Measurements from ENCODE around the gene SYT8. TPM values are rescaled to one million over a fixed set of nuclear protein-coding genes. Genes with fewer than 3 reads are reported as not detected.

SYT8 gene
- total RNA-seq, 2 donors from 2014 or later: 0.75 to 4.6 TPM

DNA sequence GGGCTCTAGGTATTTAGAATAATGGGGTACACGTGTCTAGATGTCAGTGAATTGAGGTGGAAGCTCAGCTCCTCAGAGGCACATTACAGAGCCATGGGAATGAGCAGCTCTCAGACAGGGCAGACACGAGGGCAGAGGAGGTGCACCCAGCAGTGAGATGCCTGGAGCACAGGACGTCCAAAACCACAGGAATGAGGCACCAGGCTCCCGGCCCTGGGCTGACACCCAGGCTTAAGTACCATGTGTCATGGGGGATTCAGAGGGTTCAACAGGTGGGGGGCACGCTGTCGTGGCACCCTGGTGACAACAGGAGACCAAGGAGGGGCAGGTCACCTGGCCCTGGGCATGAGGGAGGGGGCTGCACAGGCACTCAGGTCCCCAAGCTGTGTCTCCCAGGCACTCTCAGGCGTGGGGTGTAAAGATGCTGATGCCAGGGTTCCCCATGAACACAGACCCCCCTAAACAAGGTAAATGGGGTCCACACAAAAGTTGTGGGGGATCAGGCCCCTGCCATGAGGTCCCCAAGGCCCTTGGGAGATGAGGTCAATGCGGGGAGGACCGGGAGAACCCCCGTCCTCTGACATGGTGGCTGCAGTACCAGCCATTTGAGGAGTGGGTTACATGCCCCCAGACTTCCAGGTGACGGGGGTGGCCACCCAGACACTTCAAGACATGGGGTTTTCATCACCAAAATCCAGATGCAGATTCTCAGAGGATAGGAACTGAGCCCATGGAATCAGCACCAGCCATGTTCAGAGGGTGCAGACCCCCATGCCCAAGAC is 5.6 kb upstream of the SYT8 start:
- intact Hi-C loops (cut with DNase I, micrococcal nuclease): no loop called here
- no peak for ATAC-seq
- DNase-seq: no peak

DNA sequence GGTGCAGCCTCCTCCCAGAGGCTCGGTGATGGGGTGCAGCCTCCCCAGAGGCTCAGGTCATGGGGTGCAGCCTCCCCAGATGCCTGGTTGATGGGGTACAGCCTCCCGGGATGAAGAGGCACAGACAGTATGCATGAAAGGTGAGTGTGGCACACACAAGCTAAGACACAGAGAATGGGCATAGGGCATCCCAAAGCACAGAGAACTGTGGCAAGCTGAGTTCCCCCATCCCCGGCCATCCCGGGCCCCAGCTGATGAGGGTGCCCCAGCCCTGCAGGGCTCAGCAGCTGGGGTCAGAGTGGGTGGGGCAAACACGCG is 4.8 kb upstream of the SYT8 start:
- intact Hi-C loops (cut with DNase I, micrococcal nuclease): loop anchor here (5.0 to 10.0 kb wide), 3 partner anchors 138 to 325 kb away; no protein-coding TSS in a partner anchor
- no peak for ATAC-seq
- no peak for DNase-seq

DNA sequence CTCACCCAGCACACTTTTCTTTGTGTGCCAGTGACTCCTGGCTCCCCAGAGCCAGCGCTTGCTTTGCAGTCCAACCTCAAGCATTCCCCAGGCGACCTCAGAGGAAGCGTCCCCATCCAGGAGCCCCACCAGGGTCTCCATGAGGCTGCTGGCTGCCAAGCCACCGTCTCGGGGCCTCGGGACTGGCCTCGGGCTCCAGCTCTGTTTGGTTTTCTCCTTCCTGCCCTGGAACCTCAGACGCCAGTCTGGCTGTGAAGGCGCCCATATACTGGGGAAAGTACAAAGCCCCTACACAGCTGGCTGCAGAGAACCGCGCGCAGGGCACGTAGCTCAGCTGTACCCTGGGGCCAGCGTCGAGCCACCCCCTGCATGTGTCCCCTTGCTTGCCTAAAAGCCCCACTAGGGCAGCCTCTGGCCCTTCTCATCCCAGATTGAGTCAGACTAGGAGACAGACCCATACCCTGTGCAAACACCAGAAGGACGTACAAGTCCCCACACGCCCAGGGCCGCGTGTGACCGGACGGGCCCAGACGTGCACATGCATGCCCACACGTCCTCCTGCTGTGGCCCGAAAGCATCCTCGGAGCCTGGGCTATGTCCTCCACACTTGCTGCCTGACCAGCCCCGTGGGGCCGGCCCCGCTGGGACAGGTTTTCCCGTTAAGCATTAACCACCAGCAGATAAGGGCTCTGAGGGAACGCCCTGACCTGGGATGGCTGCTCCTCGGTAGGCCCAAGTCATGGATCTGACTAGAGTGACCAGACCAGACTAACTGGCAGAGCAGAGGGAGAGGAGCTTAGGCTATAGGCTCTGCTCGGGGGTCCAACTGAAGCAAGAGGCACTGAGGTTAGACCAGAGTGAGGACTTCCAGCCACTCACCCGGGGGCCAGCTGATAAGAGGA is 4.2 kb upstream of the SYT8 start:
- peak; percentile 85 to 86 for DNase-seq
- ATAC-seq: peak; percentile 69
- intact Hi-C loops (cut with DNase I, micrococcal nuclease): loop anchor here (5.0 to 10.0 kb wide), 3 partner anchors 138 to 324 kb away; no protein-coding TSS in a partner anchor

DNA sequence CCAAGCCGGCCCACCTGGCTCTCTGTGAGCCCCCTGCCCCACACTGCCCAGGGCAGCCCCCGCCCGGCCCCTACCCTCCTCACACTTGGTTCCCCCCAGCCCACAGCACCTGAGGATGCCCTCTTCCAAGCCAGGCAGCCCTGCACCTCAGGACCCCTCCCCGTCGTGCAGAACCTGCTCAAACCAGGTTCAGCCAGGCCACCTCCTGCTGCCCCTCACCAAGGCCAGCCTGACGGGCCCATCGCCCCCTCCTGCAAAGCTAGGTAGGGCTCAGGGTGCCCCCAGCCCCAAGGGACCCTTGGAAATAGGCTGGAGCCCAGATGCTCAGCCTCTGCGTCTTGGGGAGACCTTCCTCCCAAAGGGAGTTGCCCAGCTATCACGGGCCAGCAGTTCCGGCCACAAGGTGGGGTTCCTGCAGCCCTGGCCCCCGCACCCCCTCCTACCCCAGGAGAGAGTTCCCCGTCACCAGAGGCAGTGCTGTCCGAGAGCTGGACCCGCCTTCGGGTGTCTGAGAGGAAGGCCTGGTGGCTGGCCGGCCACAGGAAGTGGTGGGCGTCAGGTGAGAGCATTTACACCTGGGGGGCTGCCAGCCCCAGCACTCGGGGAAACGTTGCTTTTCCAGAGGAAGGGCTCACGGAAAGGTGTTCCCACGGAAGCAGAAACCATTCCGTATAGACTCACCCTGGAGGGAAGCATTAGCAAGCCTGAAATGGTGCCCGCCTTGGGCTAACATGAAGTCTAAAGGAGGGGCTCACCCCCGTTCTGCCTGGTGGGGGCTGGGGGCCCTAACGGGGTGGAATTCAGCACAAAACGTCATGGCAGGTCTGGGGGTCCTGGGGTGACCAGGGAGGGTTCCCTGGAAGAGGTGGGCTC is 3.2 kb upstream of the SYT8 start:
- DNase-seq (peak in 1 of 2 donors; percentile 31), ATAC-seq (no peak)
- intact Hi-C loops (cut with DNase I, micrococcal nuclease): loop anchor here (2.0 to 10.0 kb wide), 4 partner anchors 137 to 323 kb away; no protein-coding TSS in a partner anchor

DNA sequence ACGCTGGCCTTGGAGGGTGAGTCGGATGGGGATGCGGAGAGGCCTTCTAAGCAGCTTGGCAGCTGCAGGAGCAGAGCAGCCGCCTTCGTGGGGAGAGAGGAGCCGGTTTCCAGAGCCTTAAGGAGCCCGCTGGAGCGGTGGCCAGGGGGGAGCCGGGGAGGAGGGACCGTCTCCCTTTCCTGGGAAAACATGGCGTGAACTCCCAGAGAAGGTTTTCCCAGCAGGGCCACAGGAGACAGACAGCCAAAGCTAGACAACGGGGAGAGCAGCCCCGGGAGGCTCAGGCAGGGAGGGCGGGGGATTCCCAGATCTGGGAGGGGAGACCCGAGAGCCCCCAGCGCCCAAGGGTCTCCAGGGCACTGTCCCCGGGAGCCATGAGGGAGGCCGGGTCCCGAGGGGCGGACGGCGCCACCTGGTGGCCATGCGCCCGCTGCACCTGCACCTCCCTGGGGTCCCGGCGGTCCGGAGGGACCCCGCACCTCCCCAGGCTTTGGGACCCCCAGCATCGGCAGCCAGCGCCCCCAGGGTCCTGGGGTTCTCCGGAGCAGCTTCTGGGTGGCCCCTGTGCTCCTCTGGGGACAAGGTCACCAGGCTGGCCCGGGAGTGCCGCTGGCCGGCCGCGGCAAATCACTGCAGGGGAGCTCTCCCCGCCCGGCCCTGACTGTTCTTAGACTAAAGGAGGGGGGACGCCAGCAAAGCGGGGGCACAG is 2.4 kb upstream of the SYT8 start:
- ATAC-seq: peak; percentile 15
- DNase-seq: peak; percentile 39 to 76
- intact Hi-C loops (cut with DNase I, micrococcal nuclease): loop anchor here (2.0 to 10.0 kb wide), 4 partner anchors 138 to 322 kb away; no protein-coding TSS in a partner anchor

DNA sequence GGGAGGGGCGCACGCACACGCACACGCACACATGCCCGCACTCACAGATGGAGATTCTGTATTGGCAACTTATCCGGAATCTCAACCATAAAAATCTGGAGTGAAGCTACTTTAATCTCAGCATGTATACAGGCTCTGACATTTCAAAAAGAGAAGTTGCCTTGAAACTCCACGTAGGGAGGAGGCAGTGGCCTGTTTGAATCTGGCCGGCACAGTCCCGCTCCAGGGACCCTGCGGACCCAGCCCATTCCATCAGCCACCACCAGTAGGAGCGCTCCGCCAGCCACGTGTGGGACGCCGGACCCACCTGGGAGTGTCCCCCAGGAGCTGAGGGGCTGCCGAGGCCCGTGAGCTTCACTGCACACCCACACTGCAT is 1.9 kb upstream of the SYT8 start:
- intact Hi-C loops (cut with DNase I, micrococcal nuclease): loop anchor here (2.0 to 10.0 kb wide), 4 partner anchors 138 to 322 kb away; no protein-coding TSS in a partner anchor
- ATAC-seq: no peak
- peak in 1 of 2 donors; percentile 28 for DNase-seq

DNA sequence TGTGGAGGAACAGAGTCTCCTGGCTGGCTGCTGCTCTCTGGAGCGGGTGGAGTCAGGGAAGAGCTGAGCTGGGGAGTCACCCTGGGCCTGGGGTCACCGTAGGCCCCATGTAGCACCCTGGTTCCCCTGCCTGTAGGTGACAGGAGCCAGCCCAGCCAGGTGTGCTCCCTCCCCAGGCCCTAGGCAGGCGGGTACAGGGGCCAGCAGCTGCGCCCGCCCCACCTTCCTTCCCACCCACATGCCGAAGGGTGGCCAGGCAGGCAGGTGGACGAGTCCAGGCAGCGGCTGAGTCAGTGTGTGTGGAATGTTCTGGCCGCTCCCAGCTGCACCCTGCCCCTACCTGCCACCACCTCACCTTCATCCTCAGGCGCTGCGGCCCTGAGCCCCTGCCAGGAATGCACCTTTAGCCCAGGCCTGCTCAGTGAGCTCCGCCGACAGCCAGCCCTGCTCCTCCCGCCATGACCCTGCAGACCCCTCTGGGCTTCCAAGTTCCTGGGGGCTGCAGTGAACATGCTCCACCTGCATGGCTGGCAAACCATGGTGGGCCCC is 654 bp upstream of the SYT8 start:
- ATAC-seq: peak; percentile 82
- peak; percentile 86 to 94 for DNase-seq
- intact Hi-C loops (cut with DNase I, micrococcal nuclease): loop anchor here (5.0 to 10.0 kb wide), 3 partner anchors 142 to 321 kb away; no protein-coding TSS in a partner anchor

DNA sequence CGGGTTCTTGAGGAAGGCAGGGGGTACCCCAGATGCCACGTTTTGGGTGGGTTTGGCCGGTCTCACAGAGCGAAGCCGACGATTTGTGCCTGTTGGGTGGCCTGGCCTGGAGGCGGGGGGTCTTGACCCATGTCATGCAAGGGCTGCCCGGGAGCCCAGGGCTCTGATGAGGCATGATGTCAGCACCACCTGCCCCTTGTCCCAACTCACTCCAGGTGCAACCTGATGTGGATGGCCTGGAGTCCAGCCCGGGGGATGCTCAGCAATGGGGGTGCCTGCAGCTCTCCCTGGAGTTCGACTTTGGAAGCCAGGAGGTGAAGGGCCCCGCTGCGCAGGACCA is 851 bp downstream of the SYT8 start:
- DNase-seq (no peak), ATAC-seq (no peak)
- intact Hi-C loops (cut with DNase I, micrococcal nuclease): loop anchor here in 1 of 2 donors (10.0 kb wide), 1 partner anchor 319 kb away; no protein-coding TSS in a partner anchor

DNA sequence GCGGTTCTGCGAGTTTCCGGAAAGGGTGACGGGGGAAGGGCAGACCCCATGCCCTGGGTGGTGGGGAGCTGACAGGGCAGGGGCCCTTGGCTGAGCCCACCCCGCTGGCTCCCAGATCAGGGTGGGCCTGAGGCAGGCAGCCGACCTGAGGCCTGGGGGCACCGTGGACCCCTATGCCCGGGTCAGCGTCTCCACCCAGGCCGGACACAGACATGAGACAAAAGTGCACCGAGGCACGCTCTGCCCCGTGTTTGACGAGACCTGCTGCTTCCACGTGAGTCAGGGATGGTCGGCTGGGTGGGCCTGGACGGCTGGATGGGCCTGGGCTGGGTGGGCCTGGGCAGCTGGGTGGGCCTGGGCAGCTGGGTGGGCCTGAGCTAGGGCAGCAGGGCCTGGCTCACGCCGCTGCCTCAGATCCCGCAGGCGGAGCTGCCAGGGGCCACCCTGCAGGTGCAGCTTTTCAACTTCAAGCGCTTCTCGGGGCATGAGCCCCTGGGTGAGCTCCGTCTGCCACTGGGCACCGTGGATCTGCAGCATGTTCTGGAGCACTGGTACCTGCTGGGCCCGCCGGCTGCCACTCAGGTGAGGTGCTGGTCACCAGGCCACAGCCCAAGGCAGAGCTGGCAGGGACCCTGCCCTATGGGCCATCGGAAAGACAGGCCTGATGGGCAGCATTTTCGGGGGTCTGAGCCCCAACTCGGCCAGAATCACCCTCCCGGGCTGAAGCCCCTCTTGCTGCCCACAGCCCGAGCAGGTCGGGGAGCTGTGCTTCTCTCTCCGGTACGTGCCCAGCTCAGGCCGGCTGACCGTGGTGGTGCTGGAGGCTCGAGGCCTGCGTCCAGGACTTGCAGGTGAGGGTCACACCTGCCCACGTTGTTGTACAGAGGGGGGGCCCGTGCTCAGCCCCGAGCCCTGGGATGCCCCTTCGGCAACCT is 1.5 kb downstream of the SYT8 start:
- DNase-seq (peak in 1 of 2 donors; percentile 25), ATAC-seq (no peak)
- intact Hi-C loops (cut with DNase I, micrococcal nuclease): loop anchor here in 1 of 2 donors (10.0 kb wide), 1 partner anchor 319 kb away; no protein-coding TSS in a partner anchor

DNA sequence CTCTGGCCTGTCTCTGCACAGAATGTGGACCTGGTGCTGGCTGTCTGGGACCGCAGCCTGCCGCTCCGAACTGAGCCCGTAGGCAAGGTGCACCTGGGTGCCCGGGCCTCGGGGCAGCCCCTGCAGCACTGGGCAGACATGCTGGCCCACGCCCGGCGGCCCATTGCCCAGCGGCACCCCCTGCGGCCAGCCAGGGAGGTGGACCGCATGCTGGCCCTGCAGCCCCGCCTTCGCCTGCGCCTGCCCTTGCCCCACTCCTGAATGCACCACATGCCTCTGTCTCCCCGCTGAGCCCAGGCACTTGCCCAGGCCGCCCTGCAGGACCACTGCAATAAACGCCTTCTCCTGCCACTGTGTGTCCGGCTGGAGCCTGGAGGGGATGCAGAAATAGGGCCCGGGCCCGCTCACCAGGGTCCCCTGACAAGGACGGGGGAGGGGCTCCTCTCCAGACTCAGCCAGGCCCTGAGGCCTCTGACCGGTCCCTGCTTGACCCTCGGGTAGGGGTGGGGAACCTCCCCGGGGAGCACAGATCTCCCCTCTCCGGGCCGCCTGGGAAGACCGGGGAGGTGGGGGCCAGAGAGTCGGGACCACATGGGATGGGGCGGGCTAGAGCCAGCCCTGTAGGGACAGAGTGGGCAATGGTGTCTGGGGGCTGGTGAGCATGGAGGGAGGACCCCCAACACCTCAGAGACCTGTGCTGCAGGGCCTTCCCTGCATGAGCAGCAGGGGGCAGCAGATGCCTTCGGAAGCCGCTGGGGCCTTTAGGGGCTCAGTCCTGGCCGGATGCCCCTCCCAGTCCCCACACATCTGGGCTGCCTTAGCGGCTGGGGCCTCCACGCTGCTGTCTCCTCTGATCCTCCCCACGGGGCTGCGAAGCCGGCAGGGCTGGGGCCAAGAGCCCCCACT is 2.6 kb downstream of the SYT8 start:
- ATAC-seq (no peak), DNase-seq (peak; percentile 59 to 75)
- intact Hi-C loops (cut with DNase I, micrococcal nuclease): loop anchor here in 1 of 2 donors (10.0 kb wide), 1 partner anchor 317 kb away; no protein-coding TSS in a partner anchor

DNA sequence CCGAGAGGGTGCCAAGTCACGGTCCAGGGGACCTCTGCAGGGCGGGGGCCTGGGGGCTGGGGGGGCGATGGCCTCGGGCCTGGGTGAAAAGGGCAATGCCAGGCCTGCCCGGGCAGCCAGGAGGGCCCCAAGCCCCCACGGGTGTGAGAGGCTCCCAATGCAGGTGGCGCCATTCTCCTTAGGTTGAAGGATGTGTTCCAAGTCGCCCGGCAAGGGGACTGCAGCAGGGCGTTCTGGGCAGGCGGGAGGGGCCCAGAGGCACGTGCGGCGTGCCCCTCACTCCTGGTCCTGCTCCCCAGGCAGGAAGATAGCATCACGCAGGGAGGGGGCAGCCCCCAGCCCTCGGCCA is 3.3 kb downstream of the SYT8 start:
- intact Hi-C loops (cut with DNase I, micrococcal nuclease): loop anchor here in 1 of 2 donors (10.0 kb wide), 1 partner anchor 317 kb away; no protein-coding TSS in a partner anchor
- DNase-seq (peak; percentile 24 to 42), ATAC-seq (no peak)

DNA sequence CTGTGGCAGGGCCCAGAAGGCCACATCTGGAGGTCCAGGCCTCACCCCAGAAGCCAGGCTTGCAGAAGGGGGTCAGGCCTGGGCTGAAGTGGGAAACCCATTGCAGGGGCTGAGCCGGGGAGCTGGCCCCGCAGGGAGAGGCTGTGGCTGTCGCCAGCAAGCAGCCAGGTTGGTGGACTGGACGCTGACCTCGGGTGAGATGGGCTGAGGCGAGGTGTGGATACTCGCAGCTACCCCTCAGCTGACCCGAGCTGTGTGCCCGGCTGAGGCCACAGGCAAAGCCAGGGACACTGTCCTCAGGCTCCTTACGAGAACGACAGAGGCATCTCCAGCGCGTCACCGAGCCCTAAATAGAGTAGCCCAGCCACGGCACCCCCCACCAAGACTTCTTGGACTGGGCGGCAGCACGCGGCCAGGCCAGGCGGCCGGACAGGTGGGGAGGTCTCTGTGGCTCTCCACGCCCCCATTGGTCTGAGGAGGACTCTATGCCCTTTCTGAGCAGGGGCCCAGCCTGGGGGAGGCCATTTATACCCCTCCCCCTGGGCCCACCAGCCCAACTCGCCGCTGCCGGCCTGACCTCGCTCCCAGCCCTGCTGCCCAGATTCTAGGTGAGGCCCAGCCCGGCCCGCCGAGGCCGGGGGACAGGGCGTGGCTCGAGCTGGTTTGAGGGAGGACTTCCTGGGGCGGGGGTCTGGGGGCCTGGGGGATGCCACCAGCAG is 3.8 kb downstream of the SYT8 start, which contains the start of gene TNNI2:
Gene TNNI2 (plus strand): TSS at position 556 of the 719 bp plus-strand sequence. CDS start 716 bp downstream, outside the sequence.
- no peak for ATAC-seq
- intact Hi-C loops (cut with DNase I, micrococcal nuclease): loop anchor here in 1 of 2 donors (10.0 kb wide), 1 partner anchor 316 kb away; no protein-coding TSS in a partner anchor
- peak in 1 of 2 donors; percentile 24 for DNase-seq

DNA sequence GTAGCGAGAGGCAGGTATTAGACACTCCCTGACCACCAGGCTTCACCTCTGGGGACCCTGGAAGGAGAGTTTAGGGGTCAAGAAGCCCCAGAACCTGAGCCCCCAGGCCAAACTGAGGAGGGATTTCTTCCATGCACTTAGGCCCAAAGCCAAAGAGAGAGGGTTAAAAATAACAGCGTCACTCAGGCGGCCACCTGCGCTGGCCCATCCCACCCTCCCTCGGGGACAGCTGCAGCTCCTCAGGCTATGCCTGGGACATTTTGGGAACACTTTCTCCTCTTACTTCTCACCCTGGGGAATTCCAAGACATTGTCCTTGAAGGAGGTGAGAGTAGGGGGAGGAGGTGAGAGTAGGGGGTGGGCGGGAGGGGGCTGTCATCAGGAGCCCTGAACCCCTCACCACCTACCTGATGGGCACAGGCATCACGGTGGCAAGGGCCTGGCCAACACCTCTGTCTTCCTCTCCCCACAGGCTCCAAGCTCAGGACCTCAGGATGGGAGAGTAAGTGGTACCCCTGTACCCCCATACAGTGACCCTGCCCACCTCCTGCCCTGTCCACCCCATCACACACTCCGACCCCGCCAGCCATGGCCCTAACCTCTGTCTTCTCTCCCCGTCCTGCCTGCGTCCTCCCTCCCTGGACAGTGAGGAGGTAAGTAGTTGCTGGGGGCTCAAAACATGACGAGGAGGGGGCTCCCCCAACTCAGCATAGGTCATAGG is 4.6 kb downstream of the SYT8 start:
- intact Hi-C loops (cut with DNase I, micrococcal nuclease): loop anchor here in 1 of 2 donors (10.0 kb wide), 1 partner anchor 315 kb away; no protein-coding TSS in a partner anchor
- DNase-seq (peak in 1 of 2 donors; percentile 6), ATAC-seq (no peak)

All from left colon (tissue), 2 donors.